NCI-H82 treated with DMSO at 0.1 percent for 48 hours (cell line): Measurements from ENCODE around the gene ZFP1.
"Not testable (repeated sequence)": the region's sequence is repeated elsewhere in the genome, so short reads cannot be mapped to it uniquely, and the experiment has no call there.

Experiments
- DNase-seq: peaks from one replicate; lab custom pipeline; 2025; ENCODE audit not compliant: unreplicated experiment; lab: John Stamatoyannopoulos, UW

ZFP1 gene

GRCh38 chr16:75203096-75203495 is 54.8 kb downstream of the ZFP1 start:
- no peak for DNase-seq

- no peak for DNase-seq
These were observed 55.5 kb downstream of the ZFP1 start for GRCh38 chr16:75203667-75204409.

- DNase-seq, result no peak
These were observed 56.1 kb downstream of the ZFP1 start for GRCh38 chr16:75204410-75204758.

GRCh38 chr16:75204905-75205304 is 56.6 kb downstream of the ZFP1 start:
- DNase-seq, result not testable (repeated sequence)

GRCh38 chr16:75205438-75205837 is 57.1 kb downstream of the ZFP1 start:
- not testable (repeated sequence) for DNase-seq

GRCh38 chr16:75205961-75206748 is 57.8 kb downstream of the ZFP1 start:
- DNase-seq, result not testable (repeated sequence)

- no peak for DNase-seq
These were observed 58.6 kb downstream of the ZFP1 start, which contains the start of gene CTRB2 for GRCh38 chr16:75206749-75207451. TSS of gene CTRB2 (minus strand) at chr16:75207161. CDS start at chr16:75207141, 20 bp downstream.

- no peak for DNase-seq
These were observed 59.5 kb downstream of the ZFP1 start for GRCh38 chr16:75207831-75208230.

GRCh38 chr16:75208242-75208825 is 60.0 kb downstream of the ZFP1 start:
- no peak for DNase-seq

- DNase-seq, result no peak
These were observed 60.7 kb downstream of the ZFP1 start for GRCh38 chr16:75208861-75209505.

GRCh38 chr16:75209514-75209913 is 61.2 kb downstream of the ZFP1 start:
- not testable (repeated sequence) for DNase-seq

- DNase-seq, result no peak
These were observed 61.6 kb downstream of the ZFP1 start for GRCh38 chr16:75209944-75210343.

GRCh38 chr16:75211286-75211685 is 63.0 kb downstream of the ZFP1 start:
- DNase-seq, result not testable (repeated sequence)

GRCh38 chr16:75216127-75216526 is 67.8 kb downstream of the ZFP1 start:
- DNase-seq, result no peak

- no peak for DNase-seq
These were observed 68.3 kb downstream of the ZFP1 start for GRCh38 chr16:75216576-75216975.

- DNase-seq, result no peak
These were observed 69.1 kb downstream of the ZFP1 start for GRCh38 chr16:75217389-75217851.

- DNase-seq, result no peak
These were observed 70.1 kb downstream of the ZFP1 start, which contains the start of gene CTRB1 for GRCh38 chr16:75218256-75219076. TSS of gene CTRB1 (plus strand) at chr16:75218988. CDS start at chr16:75219008, 20 bp downstream.

- no peak for DNase-seq
These were observed 70.8 kb downstream of the ZFP1 start for GRCh38 chr16:75219088-75219487.

- DNase-seq, result no peak
These were observed 71.5 kb downstream of the ZFP1 start for GRCh38 chr16:75219838-75220237.
